PC-9 (cell line): ENCODE measurements around the gene RAB8A.

ENCODE experiments used
- EZH2 ChIP-seq: fragments of 200-600 bp; sonication (generic); IDR thresholded peaks from 2 replicates; pipeline ENCODE4 v1.8.0; 2017; ENCODE audit warnings: antibody characterized with exemption, low read depth
- TF ChIP-seq, protein P1 (sequence below): fragments of 200-600 bp; sonication (generic); conservative IDR thresholded peaks from 2 replicates; pipeline ENCODE4 v1.6.1; 2017; ENCODE audit warnings: mixed run types, antibody characterized with exemption, mild to moderate bottlenecking, moderate library complexity

DNA sequence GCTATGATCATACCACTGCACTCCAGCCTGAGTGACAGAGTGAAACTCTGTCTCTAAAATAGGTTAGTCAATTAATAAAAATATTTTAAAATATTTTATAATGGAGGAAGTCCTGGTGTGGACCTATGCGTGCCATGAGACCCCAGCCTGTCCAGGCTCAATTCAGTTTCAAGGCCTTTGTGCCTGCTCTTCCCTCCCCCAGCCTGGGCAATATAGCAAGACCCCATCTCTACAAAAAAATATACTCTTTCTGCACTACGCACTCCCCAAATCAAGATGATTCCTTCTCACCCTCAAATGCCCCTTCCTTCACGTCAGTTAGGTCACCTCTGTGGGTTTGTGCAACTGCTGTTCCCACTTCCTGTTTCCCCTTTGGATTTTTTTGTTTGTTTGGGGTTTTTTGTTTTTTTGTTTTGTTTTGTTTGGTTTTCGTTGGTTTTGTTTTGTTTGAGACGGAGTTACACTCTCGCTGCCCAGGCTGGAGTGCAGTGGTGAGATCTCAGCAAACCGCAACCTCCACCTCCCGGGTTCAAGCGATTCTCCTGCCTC lies 30.4 kb downstream of the RAB8A start:
- TF ChIP-seq, protein P1, sequence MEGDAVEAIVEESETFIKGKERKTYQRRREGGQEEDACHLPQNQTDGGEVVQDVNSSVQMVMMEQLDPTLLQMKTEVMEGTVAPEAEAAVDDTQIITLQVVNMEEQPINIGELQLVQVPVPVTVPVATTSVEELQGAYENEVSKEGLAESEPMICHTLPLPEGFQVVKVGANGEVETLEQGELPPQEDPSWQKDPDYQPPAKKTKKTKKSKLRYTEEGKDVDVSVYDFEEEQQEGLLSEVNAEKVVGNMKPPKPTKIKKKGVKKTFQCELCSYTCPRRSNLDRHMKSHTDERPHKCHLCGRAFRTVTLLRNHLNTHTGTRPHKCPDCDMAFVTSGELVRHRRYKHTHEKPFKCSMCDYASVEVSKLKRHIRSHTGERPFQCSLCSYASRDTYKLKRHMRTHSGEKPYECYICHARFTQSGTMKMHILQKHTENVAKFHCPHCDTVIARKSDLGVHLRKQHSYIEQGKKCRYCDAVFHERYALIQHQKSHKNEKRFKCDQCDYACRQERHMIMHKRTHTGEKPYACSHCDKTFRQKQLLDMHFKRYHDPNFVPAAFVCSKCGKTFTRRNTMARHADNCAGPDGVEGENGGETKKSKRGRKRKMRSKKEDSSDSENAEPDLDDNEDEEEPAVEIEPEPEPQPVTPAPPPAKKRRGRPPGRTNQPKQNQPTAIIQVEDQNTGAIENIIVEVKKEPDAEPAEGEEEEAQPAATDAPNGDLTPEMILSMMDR: no peak
- TF ChIP-seq EZH2: no peak
